OCI-LY3 (cell line): ENCODE data around the gene IMPG2.

Experiments
- H2AFZ ChIP-seq: fragments of 200-600, 300-600 bp; shearing (Covaris generic); 2 replicates; pipeline ENCODE4 v1.6.0; 2014; ENCODE audit warnings: antibody characterized with exemption, low read depth, low read length
- H3K27ac ChIP-seq: fragments of 200-600, 300-600 bp; sonication (generic); 2 replicates; pipeline ENCODE4 v1.5.1; 2014; ENCODE audit warnings: mild to moderate bottlenecking, low read length, moderate library complexity, mixed read lengths
- H3K27me3 ChIP-seq: fragments of 200-600, 300-600 bp; sonication (generic); 2 replicates; pipeline ENCODE4 v1.6.1; 2014; ENCODE audit warnings: low read depth, low read length, mixed read lengths
- H3K36me3 ChIP-seq: fragments of 200-600, 300-600 bp; sonication (generic); replicated peaks from 2 replicates; pipeline ENCODE3; 2014; ENCODE audit warnings: low read depth, low read length, mixed read lengths
- H3K4me1 ChIP-seq: fragments of 300-600, 200-600 bp; sonication (generic); 2 replicates; pipeline ENCODE4 v1.6.1; 2014; ENCODE audit warnings: low read length, mixed read lengths
- H3K4me2 ChIP-seq: fragments of 200-600, 300-600 bp; sonication (generic); 2 replicates; pipeline ENCODE4 v1.6.1; 2014; ENCODE audit warnings: low read length, mixed read lengths
- H3K4me3 ChIP-seq: fragments of 300-600, 200-600 bp; sonication (generic); 2 replicates; pipeline ENCODE4 v1.5.1; 2014; ENCODE audit warnings: antibody characterized with exemption, mild to moderate bottlenecking, low read length, moderate library complexity
- H3K79me2 ChIP-seq: fragments of 300-600, 200-600 bp; shearing (Covaris generic); 2 replicates; pipeline ENCODE4 v1.6.1; 2014; ENCODE audit warnings: mild to moderate bottlenecking, low read length, mixed read lengths
- H3K9ac ChIP-seq: fragments of 300-600, 200-600 bp; shearing (Covaris generic); 2 replicates; pipeline ENCODE4 v1.6.0; 2014; ENCODE audit warnings: mild to moderate bottlenecking, low read length, moderate library complexity
- H3K9me3 ChIP-seq: fragments of 200-600, 300-600 bp; shearing (Covaris generic); 2 replicates; pipeline ENCODE4 v1.6.1; 2014; ENCODE audit warnings: low read length, mixed read lengths; ENCODE audit not compliant: insufficient read depth
- H4K20me1 ChIP-seq: fragments of 200-600, 300-600 bp; sonication (generic); 2 replicates; pipeline ENCODE4 v1.6.1; 2016; ENCODE audit warnings: low read length, mixed read lengths; ENCODE audit not compliant: insufficient read depth
- EZH2phosphoT487 ChIP-seq: fragments of 200-600 bp; shearing (Covaris generic); IDR thresholded peaks from 2 replicates; pipeline ENCODE4 v1.6.1; 2018; ENCODE audit warnings: antibody characterized with exemption, mixed run types, low read depth
- TF ChIP-seq, protein P1 (sequence below): fragments of 200-600, 300-600 bp; sonication (generic); IDR thresholded peaks from 2 replicates; pipeline ENCODE4 v1.5.1; 2014; ENCODE audit warnings: antibody characterized with exemption, low read length, low read depth

IMPG2 gene

GRCh38 chr3:101184111-101184510 is 136.3 kb downstream of the IMPG2 start:
- Histone ChIP-seq H3K4me1 (no peaks in the 10 kb centered on the region), H3K9ac (no peak overlapping the region), H3K9me3 (no peaks in the 10 kb centered on the region), H3K27me3 (no peaks in the 10 kb centered on the region), H3K79me2 (no peaks in the 10 kb centered on the region), H2AFZ (no peak overlapping the region), H3K36me3 (no peaks in the 10 kb centered on the region), H3K4me3 (no peak overlapping the region), H3K4me2 (no peak overlapping the region), H4K20me1 (no peaks in the 10 kb centered on the region), H3K27ac (no peak overlapping the region)
- TF ChIP-seq, protein P1, sequence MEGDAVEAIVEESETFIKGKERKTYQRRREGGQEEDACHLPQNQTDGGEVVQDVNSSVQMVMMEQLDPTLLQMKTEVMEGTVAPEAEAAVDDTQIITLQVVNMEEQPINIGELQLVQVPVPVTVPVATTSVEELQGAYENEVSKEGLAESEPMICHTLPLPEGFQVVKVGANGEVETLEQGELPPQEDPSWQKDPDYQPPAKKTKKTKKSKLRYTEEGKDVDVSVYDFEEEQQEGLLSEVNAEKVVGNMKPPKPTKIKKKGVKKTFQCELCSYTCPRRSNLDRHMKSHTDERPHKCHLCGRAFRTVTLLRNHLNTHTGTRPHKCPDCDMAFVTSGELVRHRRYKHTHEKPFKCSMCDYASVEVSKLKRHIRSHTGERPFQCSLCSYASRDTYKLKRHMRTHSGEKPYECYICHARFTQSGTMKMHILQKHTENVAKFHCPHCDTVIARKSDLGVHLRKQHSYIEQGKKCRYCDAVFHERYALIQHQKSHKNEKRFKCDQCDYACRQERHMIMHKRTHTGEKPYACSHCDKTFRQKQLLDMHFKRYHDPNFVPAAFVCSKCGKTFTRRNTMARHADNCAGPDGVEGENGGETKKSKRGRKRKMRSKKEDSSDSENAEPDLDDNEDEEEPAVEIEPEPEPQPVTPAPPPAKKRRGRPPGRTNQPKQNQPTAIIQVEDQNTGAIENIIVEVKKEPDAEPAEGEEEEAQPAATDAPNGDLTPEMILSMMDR: no peak
- no peak for TF ChIP-seq EZH2phosphoT487

- Histone ChIP-seq H3K4me3 (no peak overlapping the region), H3K36me3 (no peaks in the 10 kb centered on the region), H3K4me2 (no peak overlapping the region), H3K27me3 (no peaks in the 10 kb centered on the region), H4K20me1 (no peaks in the 10 kb centered on the region), H3K9me3 (no peaks in the 10 kb centered on the region), H2AFZ (no peak overlapping the region), H3K79me2 (no peaks in the 10 kb centered on the region), H3K9ac (no peak overlapping the region), H3K27ac (no peak overlapping the region), H3K4me1 (no peaks in the 10 kb centered on the region)
- TF ChIP-seq, protein P1: no peak
- no peak for TF ChIP-seq EZH2phosphoT487
Measured at GRCh38 chr3:101183151-101183550, 137.2 kb downstream of the IMPG2 start.

- no peaks in the 10 kb centered on the region for H3K79me2 ChIP-seq
- H2AFZ ChIP-seq: no peak overlapping the region
- H4K20me1 ChIP-seq: no peaks in the 10 kb centered on the region
- no peaks in the 10 kb centered on the region for H3K9me3 ChIP-seq
- no peaks in the 10 kb centered on the region for H3K27me3 ChIP-seq
- H3K4me3 ChIP-seq: no peak overlapping the region
- no peak overlapping the region for H3K4me2 ChIP-seq
- H3K4me1 ChIP-seq: no peaks in the 10 kb centered on the region
- TF ChIP-seq, protein P1: no peak
- TF ChIP-seq EZH2phosphoT487: no peak
- no peaks in the 10 kb centered on the region for H3K36me3 ChIP-seq
- no peak overlapping the region for H3K9ac ChIP-seq
- no peak overlapping the region for H3K27ac ChIP-seq
Measured at GRCh38 chr3:101182734-101183133, 137.6 kb downstream of the IMPG2 start.

- TF ChIP-seq EZH2phosphoT487: no peak
- TF ChIP-seq, protein P1: no peak
- no peaks in the 10 kb centered on the region for H3K79me2 ChIP-seq
Measured at GRCh38 chr3:101181801-101182200, 138.6 kb downstream of the IMPG2 start.

More at GRCh38 chr3:101181801-101182200, 138.6 kb downstream of the IMPG2 start:
- Histone ChIP-seq H3K4me1 (no peaks in the 10 kb centered on the region), H2AFZ (no peak overlapping the region), H3K4me3 (no peak overlapping the region), H3K9ac (no peak overlapping the region), H3K27me3 (no peaks in the 10 kb centered on the region), H3K36me3 (no peaks in the 10 kb centered on the region), H3K4me2 (no peak overlapping the region), H3K27ac (no peak overlapping the region), H3K9me3 (no peaks in the 10 kb centered on the region), H4K20me1 (no peaks in the 10 kb centered on the region)
